Loucy (cell line): ENCODE measurements around the gene HEATR5A.

Experiments
- EZH2phosphoT487 ChIP-seq: fragments of 200-600 bp; IDR thresholded peaks from 2 replicates; pipeline ENCODE4 v1.6.1; 2018; ENCODE audit warnings: antibody characterized with exemption, mild to moderate bottlenecking, moderate library complexity, borderline replicate concordance
- TF ChIP-seq, protein P1 (sequence below): fragments of 200-600 bp; sonication (generic); conservative IDR thresholded peaks from 2 replicates; pipeline ENCODE4 v1.5.1; 2014; ENCODE audit warnings: mild to moderate bottlenecking, antibody characterized with exemption, low read length

DNA sequence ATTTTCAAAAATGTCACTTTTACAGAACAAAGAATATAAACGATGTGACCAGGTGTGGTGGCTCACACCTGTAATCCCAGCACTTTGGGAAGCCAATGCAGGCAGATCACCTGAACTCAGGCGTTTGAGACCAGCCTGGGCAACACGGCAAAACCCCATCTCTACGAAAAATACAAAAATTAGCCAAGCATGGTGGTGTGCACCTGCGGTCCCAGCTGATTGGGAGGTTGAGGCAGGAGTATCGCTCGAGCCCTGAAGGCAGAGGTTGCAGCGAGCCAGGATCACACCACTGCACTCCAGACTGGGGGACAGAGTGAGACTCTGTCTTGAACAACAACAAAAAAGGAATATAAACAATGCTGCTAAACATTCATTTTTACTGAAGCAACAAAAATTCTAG lies 15.2 kb downstream of the HEATR5A start:
- TF ChIP-seq, protein P1, sequence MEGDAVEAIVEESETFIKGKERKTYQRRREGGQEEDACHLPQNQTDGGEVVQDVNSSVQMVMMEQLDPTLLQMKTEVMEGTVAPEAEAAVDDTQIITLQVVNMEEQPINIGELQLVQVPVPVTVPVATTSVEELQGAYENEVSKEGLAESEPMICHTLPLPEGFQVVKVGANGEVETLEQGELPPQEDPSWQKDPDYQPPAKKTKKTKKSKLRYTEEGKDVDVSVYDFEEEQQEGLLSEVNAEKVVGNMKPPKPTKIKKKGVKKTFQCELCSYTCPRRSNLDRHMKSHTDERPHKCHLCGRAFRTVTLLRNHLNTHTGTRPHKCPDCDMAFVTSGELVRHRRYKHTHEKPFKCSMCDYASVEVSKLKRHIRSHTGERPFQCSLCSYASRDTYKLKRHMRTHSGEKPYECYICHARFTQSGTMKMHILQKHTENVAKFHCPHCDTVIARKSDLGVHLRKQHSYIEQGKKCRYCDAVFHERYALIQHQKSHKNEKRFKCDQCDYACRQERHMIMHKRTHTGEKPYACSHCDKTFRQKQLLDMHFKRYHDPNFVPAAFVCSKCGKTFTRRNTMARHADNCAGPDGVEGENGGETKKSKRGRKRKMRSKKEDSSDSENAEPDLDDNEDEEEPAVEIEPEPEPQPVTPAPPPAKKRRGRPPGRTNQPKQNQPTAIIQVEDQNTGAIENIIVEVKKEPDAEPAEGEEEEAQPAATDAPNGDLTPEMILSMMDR: no peak
- TF ChIP-seq EZH2phosphoT487: no peak
